Measurements from ENCODE around the gene XRCC4. TPM values are rescaled to one million over a fixed set of nuclear protein-coding genes. Genes with fewer than 3 reads are reported as not detected.

Gene XRCC4
- total RNA-seq, 1 experiment from 2014 or later = 24.6 TPM

- Histone ChIP-seq H2AFZ (ENCODE audit: low read depth, low read length, poor library complexity, severe bottlenecking) (no peak overlapping the region), H3K27ac (ENCODE audit: low read depth, low read length) (no peak overlapping the region), H4K20me1 (ENCODE audit: insufficient read depth) (no peaks in the 10 kb centered on the region), H3K79me2 (ENCODE audit: insufficient read depth, low read length) (no peaks in the 10 kb centered on the region), H3K4me3 (replicated peaks in 1 of 2; ENCODE audit: low read depth in 1 of 2, low read length in 2 of 2) (no peak overlapping the region), H3K9ac (ENCODE audit: low read length) (no peak overlapping the region), H3K27me3 (ENCODE audit: insufficient read depth, low read length) (no peaks in the 10 kb centered on the region), H3K4me2 (ENCODE audit: low read length) (no peak overlapping the region), H3K9me2 (ENCODE audit: insufficient read depth) (no peaks in the 10 kb centered on the region), H3K4me1 (ENCODE audit: control insufficient read depth in 1 of 2, insufficient read depth in 2 of 2, low read length in 2 of 2) (no peaks in the 10 kb centered on the region), H3K9me3 (ENCODE audit: control insufficient read depth in 1 of 2, insufficient read depth in 1 of 2, low read depth in 1 of 2, low read length in 2 of 2) (no peaks in the 10 kb centered on the region), H3K36me3 (ENCODE audit: control insufficient read depth in 1 of 2, insufficient read depth in 2 of 2, low read length in 2 of 2) (no peaks in the 10 kb centered on the region)
- ATAC-seq (no peak), DNase-seq (ENCODE audit: low read depth, low spot score) (no peak)
- TF ChIP-seq ZBTB33 (IDR thresholded peaks at IDR 0.05; ENCODE audit: extremely low read depth, insufficient replicate concordance, low read length) = no peak
- no peak for TF ChIP-seq YY1 (IDR thresholded peaks at IDR 0.05; ENCODE audit: extremely low read depth, insufficient replicate concordance, low read depth, low read length)
- no peak for TF ChIP-seq ZFX (IDR thresholded peaks at IDR 0.05)
- TF ChIP-seq ZNF274 (IDR thresholded peaks at IDR 0.05; ENCODE audit: low read depth, low read length) = no peak
- no peak for TF ChIP-seq CBX3 (IDR thresholded peaks at IDR 0.05; ENCODE audit: low read depth)
- no peak for TF ChIP-seq FOSL1 (IDR thresholded peaks at IDR 0.05; ENCODE audit: low read depth)
- TF ChIP-seq CTCF (IDR thresholded peaks at IDR 0.05 in 2 of 3, conservative IDR thresholded peaks at IDR 0.05 in 1 of 3; ENCODE audit: borderline replicate concordance in 1 of 3, insufficient read depth in 1 of 3, low read depth in 2 of 3, low read length in 2 of 3) = no peak
- no peak for TF ChIP-seq SRF (IDR thresholded peaks at IDR 0.05; ENCODE audit: low read depth)
- no peak for TF ChIP-seq REST (IDR thresholded peaks at IDR 0.05; ENCODE audit: low read depth)
- TF ChIP-seq SP1 (IDR thresholded peaks at IDR 0.05; ENCODE audit: low read depth) = no peak
- no peak for TF ChIP-seq POLR2A (IDR thresholded peaks at IDR 0.05; ENCODE audit: borderline replicate concordance, extremely low read depth, insufficient read depth, insufficient read length)
- TF ChIP-seq EZH2phosphoT487 (IDR thresholded peaks at IDR 0.05; ENCODE audit: borderline replicate concordance) = no peak
- TF ChIP-seq TCF7L2 (IDR thresholded peaks at IDR 0.05; ENCODE audit: borderline replicate concordance, extremely low read depth, insufficient read depth, insufficient read length) = no peak
- no peak for TF ChIP-seq SIN3A (IDR thresholded peaks at IDR 0.05; ENCODE audit: low read depth)
- TF ChIP-seq, protein P1, sequence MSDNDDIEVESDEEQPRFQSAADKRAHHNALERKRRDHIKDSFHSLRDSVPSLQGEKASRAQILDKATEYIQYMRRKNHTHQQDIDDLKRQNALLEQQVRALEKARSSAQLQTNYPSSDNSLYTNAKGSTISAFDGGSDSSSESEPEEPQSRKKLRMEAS (IDR thresholded peaks at IDR 0.05) = no peak
- RAD21 ChIA-PET (ENCODE audit: low non-redundant PET in 1 of 2, low total read pairs in 2 of 2, uncharacterized antibody in 2 of 2, unreplicated experiment in 2 of 2) = no interaction called here
- intact Hi-C loops (cut with micrococcal nuclease) = no loop called here
- no TSS peak for BruUV-seq (replicated peaks)
- POLR2A ChIA-PET = no interaction called here
- CTCF ChIA-PET = no interaction called here
Measured at GRCh38 chr5:83374547-83374946, 297.2 kb downstream of the XRCC4 start.
